Pons (tissue), 1 donor: Measurements from ENCODE around the gene MDFI.

Experiments
- DNase-seq: peaks from one replicate; pipeline ENCODE4 v3.0.0-alpha.2; 2016; ENCODE audit warnings: low spot score

MDFI gene

GRCh38 chr6:41638002-41638934 is at the start of gene MDFI:
TSS of gene MDFI (plus strand) at chr6:41638468. CDS start at chr6:41638750, 282 bp downstream.
- DNase-seq: no peak

GRCh38 chr6:41589223-41589622 is 49.0 kb upstream of the MDFI start:
- peak; percentile 62 for DNase-seq

GRCh38 chr6:41589636-41590622 is 48.3 kb upstream of the MDFI start:
- DNase-seq: no peak

GRCh38 chr6:41591122-41591521 is 47.1 kb upstream of the MDFI start:
- DNase-seq: no peak

- peak; percentile 75 for DNase-seq
Observed at GRCh38 chr6:41591859-41592502, 46.3 kb upstream of the MDFI start.

- no peak for DNase-seq
Observed at GRCh38 chr6:41593406-41593805, 44.9 kb upstream of the MDFI start.

- no peak for DNase-seq
Observed at GRCh38 chr6:41593839-41594238, 44.4 kb upstream of the MDFI start.

GRCh38 chr6:41594326-41594725 is 43.9 kb upstream of the MDFI start:
- DNase-seq: no peak

GRCh38 chr6:41594766-41595165 is 43.5 kb upstream of the MDFI start:
- no peak for DNase-seq

GRCh38 chr6:41595166-41595565 is 43.1 kb upstream of the MDFI start:
- no peak for DNase-seq

- DNase-seq: no peak
Observed at GRCh38 chr6:41596096-41596685, 42.1 kb upstream of the MDFI start.

GRCh38 chr6:41596807-41597206 is 41.5 kb upstream of the MDFI start:
- DNase-seq: no peak

- no peak for DNase-seq
Observed at GRCh38 chr6:41597246-41598000, 40.8 kb upstream of the MDFI start.

- DNase-seq: no peak
Observed at GRCh38 chr6:41598670-41599014, 39.6 kb upstream of the MDFI start.

- no peak for DNase-seq
Observed at GRCh38 chr6:41599015-41599851, 39.0 kb upstream of the MDFI start.

GRCh38 chr6:41599852-41600445 is 38.3 kb upstream of the MDFI start:
- DNase-seq: no peak

GRCh38 chr6:41600499-41601247 is 37.6 kb upstream of the MDFI start:
- DNase-seq: no peak

GRCh38 chr6:41601248-41601549 is 37.1 kb upstream of the MDFI start:
- no peak for DNase-seq

- DNase-seq: no peak
Observed at GRCh38 chr6:41602422-41602743, 35.9 kb upstream of the MDFI start.
